Forelimb muscle (tissue), 1 donor: ENCODE measurements around the gene ARFGAP3. TPM values are rescaled to one million over a fixed set of nuclear protein-coding genes. Genes with fewer than 3 reads are reported as not detected.

Source experiments
- DNase-seq: peaks from one replicate; pipeline ENCODE4 v3.0.0-alpha.2; 2013; ENCODE audit warnings: low read depth
- polyA plus RNA-seq: library from polyadenylated mRNA; unstranded; fragments of 120-200 nt; gene quantifications from one replicate; pipeline ENCODE4 v1.2.1, GENCODE V29; 2013; ENCODE audit not compliant: insufficient read length

Gene ARFGAP3
- polyA plus RNA-seq, 1 donor, result 37.3 TPM

- DNase-seq, result no peak
Observed at GRCh38 chr22:42884616-42885375, 27.7 kb upstream of the ARFGAP3 start.

- DNase-seq, result no peak
Observed at GRCh38 chr22:42883970-42884369, 26.9 kb upstream of the ARFGAP3 start.

GRCh38 chr22:42883121-42883520 is 26.0 kb upstream of the ARFGAP3 start:
- DNase-seq, result no peak

GRCh38 chr22:42881982-42882656 is 25.0 kb upstream of the ARFGAP3 start:
- no peak for DNase-seq

- no peak for DNase-seq
Observed at GRCh38 chr22:42881298-42881697, 24.2 kb upstream of the ARFGAP3 start.

DNA sequence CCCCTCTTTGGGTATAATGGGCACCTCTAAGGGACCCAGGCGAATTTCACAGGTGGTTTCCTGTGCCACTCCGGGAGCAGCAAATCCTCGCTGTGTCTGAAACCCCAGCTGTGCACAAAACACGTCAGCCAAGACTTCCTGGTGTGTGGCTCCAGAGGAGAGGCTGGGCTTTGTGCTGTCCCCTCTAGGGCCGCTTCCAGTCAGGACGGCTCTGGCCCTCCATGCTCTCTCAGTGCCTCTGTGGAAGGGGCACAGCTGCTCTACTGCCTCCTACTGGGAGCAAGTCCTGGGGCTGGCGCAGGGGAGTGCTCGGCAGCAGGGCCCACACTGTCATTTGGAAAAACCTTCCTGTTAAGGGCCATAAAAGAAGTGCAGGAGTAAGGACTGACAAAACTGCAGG is 23.7 kb upstream of the ARFGAP3 start:
- no peak for DNase-seq

GRCh38 chr22:42879371-42880021 is 22.4 kb upstream of the ARFGAP3 start:
- no peak for DNase-seq

GRCh38 chr22:42878561-42879305 is 21.7 kb upstream of the ARFGAP3 start:
- no peak for DNase-seq

DNA sequence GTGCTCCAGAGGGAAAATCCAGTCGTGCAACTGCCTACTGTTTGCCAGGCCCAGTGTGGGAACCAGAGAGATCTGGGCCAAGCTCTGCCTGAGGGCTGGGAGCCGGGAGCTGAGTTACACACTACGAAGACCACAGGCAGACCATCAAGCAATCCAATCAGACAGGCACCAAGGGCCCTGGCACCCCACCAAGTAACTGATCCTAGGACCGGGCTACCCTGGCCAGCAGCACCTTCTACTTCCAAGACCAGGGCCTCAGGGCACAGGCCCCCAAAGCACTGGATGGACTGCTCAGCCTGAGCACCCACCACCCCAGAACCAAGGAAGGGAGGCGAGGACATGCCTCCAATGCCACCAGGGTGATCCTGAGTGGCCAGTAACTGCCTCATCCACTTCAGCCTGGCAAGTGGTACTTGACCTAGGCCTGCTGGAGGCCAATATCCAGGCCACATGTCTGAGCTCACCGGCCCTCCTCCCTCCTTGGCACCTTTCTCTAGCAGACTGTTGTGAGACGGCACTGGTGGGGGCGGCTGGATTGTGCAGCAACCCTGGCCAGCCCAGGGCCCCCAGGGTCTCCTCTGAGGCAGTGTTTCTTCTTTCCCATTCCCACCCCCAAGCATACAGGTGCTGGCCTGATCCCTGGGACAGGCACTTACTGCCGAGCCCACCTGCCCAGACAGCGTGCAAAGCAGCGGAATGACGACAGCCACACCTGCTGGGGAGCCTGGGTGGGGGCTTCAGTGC is 20.7 kb upstream of the ARFGAP3 start:
- no peak for DNase-seq

- DNase-seq, result no peak
Observed at GRCh38 chr22:42877158-42877557, 20.1 kb upstream of the ARFGAP3 start.

DNA sequence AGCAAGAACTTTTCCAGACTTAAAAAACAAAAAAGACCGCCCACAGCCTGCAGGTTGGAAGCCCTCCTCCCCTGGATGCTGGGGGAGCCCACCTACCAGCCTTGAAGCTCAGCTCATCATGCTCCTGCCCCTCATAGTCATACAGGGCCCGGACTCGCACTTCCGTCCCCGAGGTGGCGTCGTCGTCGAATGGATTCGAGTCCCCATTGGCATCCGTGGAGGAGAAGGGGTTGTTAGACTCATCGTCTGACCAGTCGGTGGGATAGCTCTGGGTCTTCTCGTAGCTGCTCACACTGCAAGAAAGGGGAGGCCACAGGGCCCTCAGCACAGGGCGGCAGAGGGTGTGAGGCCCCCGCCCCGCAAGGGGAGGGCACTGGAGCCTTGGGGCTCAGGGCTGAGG is 19.0 kb upstream of the ARFGAP3 start:
- DNase-seq, result no peak

- no peak for DNase-seq
Observed at GRCh38 chr22:42874010-42874409, 16.9 kb upstream of the ARFGAP3 start.

DNA sequence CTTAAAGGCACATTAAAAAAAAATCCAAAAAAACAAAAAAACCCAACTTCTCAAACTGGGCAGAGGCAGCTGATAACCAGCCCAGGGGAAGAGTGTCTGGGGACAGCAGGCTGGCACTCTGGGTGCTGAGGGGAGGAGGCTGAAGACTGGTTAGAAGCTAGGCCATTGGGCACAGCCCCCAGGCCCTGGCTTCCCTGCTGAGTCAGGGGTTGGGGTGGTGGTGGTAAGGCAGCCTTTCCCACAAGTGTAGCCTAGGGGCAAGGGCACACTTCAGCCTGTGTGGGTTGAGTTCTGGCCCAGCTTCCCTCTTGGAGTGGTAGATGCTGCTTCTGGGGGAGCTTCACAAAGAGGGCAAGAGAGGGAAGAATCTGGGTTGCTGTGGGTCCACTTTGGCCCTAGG is 16.3 kb upstream of the ARFGAP3 start:
- no peak for DNase-seq

DNA sequence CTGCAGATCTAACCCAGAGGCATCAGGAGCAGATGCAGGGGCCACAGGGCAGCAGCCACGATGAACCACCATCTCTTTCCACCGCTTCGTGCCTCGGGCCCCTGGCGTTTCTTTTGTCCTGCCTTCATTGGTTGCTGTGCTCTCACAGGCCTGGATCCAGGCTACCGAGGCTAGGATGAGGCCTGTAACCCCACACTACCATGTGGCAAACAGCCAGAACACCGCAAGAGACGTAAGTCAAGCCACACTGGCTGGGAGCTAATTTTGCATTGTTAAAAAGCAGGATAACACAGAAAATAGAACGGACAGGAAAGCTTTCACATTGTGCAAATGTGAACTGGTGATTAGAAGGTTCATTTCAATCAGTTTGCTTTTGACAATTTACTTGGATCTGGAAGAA is 15.7 kb upstream of the ARFGAP3 start:
- no peak for DNase-seq

DNA sequence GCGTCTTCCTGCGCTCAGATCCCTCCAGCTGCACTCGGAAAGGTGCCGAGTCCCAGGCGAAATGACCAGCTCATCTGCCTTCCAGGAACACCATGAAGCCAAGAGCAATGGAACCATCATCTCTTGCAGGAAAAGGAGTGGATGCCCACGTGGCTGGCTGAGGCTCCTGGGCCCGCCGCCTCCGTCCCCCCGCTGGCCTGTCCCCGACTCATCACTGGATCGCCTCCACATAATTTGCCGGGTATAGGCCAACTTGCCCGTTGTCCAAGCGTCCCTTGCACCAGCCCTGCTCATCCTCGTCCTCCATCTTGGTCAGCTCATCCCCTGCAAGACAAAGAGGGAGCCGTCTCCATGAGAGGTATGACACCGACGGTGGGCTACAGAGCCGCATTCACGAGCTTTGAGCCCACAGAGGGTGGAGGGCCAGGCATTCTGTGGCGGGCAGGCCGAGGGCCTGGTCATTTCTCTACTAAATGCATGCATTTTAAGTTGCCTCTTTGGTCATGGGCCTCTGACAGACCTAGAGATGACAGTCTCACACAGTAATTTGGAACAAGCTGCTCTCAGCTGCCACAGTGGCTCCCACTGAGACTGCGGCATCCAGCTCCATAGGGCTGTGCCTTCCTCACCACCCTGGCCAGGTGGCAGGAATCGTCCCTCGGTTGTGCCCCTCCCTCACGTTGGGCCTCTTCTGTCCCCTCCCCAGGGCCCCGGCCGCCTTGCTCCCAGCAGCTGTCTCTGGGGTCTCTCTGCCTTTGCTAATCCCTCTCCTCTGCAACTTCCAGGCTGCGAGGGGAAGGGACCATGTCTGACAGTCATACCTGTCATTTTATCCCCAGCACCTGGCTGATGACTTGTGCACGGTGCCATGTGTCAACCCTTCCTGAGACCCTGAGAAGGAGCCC is 14.3 kb upstream of the ARFGAP3 start:
- no peak for DNase-seq

DNA sequence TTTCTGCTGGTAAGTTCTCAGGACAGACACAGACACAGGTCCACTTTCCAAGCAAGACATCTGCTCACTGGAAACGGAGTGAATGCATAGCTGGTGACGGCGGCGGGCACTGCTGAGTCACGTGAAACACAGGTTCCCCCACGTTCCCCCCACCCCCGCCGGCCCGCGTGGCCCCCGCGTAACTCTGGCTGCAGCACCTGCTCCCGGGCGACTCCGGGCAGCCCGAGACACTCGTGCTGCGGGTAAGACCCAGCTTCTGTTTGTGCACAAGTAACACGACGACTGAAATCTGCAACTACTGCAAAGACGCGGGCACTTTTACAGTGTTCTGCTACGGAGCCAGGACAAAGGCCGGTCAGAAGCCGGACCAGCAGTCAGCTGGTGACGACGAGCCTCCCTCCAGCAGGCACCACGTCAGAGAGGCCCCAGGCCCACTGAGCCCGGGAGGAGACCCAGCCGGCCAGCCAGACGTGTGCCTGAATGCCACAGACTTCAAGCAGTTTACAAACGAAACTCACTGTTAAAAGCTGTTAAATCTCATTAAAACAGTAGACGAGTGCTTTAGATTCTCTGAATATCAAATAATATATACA is 12.9 kb upstream of the ARFGAP3 start:
- DNase-seq, result no peak

DNA sequence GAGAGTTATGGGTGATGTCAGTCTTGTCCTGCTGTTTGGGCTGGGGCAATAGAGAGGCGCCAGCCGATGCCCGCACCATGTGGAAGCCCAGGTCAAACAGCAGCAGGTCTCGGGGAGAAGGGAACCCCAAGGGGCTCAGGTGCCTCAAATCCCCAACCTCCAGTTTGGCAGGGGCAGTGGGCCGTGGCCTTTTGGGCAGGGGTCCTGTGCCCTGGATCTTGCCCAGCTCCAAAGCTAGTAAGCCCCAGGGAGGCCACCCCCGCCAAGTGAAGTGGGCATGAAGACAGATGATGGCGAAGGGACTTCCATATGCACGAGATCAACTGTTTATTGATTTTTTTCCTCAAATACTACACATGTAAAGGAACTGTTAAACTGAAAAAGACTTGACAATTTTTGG is 12.4 kb upstream of the ARFGAP3 start:
- no peak for DNase-seq

GRCh38 chr22:42868751-42869251 is 11.7 kb upstream of the ARFGAP3 start:
- DNase-seq, result no peak

DNA sequence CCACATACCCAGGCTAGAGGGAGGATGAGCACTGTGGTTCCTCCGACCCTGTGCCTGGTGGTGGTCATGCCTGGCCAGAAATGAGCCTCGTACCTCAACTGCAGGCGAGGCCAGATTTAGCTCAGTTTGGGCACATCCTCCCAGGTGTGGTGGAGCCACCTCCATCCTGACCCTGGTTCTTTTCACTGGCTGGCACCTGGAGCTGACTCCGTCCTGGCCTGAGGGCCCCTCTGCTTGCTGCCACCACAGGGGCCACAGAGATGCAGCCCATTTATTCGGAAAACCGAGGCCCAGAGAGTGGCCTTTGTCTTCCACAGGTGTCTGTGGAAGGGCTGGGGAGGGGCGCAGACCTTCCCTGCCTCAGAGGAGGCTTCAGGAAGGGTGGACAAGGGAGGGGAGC is 9.0 kb upstream of the ARFGAP3 start:
- DNase-seq, result no peak

- DNase-seq, result no peak
Observed at GRCh38 chr22:42865536-42865935, 8.5 kb upstream of the ARFGAP3 start.
